GM04504 (cell line): Measurements from ENCODE around the gene YIPF5.
A peak's percentile ranks its signal among the peaks of the same experiment; 100 is the strongest.

Experiments
- DNase-seq: peaks from one replicate; pipeline ENCODE4 v3.0.0-alpha.2; 2012; ENCODE audit warnings: low read depth

YIPF5 gene

DNA sequence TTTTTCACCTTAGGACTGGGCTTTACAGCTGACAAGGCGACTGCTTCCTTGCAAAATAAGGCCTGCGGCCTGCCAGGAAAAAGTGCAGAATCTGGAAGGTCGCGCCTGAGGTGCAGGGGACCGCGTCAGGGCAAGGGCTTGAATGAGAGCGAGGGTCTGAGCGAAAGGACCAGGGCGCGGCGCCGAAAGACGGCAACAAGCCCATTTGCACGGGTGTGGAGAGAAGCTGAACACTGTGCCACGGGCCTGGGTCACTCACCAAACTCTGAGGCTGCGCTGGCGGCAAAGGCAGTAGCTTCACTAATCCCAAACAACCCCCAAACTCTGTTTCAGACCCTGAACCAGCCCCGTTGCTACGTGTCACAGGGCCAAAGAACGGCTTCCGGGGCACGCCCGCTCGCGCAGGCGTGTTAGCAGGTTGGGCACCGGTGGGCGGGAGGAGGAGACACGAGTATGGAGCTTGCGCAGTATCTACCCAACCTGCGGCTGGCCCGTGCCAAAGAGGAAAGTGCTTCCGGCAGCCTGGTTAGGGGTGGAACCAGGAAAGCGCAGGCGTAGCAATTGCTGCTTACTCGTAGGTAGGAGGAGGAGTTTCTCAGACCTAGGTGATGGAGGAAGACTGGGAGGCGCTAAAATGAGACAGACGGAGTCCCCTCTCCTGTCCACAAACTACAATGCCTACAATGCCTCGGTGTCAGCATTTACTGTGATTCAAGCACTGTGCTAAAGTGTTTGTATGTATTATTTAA, at the start of gene YIPF5, which contains the start of gene KCTD16:
YIPF5 (minus strand) TSS at position 384 of the 749 bp plus-strand sequence. CDS start 704 bp downstream, outside the sequence.
KCTD16 (plus strand) TSS at position 598 of the 749 bp plus-strand sequence.
- peak; percentile 91 for DNase-seq

DNA sequence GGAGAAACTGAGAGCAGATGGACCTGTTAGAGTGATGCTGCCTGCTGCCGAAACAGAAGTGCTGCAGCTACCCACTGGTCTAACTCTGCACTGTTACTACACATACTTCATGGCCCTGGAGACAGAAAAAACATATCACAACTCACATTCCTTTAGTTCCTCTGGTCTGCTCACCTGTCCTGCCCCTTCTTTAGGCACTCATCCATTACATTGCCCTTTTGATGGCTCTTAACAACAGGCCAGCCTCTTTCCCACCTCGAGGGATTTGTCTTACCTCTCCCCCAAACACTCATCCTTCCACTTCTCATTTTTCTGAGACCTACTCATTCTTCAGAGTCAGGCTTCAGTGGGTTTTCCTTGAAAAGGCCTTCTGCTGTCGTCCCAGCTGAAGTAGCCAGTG, 49.4 kb upstream of the YIPF5 start:
- no peak for DNase-seq

DNA sequence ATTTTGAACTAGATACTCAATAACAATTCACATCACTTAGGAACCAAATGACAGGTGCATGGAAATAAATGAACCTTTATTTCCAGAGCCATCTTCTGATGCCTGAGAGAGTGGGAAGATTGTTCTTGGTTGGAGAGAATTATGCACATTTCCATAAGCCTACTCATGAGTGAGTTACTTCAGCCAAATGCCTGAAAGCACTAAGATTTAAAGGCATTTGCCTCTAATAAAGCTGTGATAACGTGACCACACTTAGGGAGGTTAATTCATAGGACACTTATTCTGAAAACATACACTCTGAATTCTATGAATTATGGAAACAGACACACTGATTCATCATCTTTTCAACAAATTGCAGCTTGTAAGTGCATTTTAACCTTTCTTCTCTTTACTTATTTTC, 40.2 kb upstream of the YIPF5 start:
- DNase-seq, result no peak

DNA sequence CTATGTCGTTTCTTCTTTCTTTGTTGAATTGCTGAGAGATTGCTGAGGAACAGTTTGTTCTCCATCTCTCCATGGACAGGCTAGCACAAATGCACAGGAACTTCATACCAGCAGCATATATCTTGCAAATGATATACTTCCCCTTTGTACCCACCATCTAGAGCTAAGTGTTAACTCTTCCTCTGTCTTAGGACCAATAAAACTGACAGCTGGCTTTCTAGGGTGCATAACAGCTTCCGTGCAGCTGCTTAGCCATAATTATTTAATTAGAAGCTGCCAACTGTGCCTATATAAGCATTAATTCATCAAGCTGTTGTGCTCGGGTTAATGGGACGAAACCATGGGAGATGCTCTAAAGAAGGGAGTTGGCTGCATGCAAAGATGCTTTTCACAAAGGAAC, 38.9 kb upstream of the YIPF5 start:
- DNase-seq, result no peak

DNA sequence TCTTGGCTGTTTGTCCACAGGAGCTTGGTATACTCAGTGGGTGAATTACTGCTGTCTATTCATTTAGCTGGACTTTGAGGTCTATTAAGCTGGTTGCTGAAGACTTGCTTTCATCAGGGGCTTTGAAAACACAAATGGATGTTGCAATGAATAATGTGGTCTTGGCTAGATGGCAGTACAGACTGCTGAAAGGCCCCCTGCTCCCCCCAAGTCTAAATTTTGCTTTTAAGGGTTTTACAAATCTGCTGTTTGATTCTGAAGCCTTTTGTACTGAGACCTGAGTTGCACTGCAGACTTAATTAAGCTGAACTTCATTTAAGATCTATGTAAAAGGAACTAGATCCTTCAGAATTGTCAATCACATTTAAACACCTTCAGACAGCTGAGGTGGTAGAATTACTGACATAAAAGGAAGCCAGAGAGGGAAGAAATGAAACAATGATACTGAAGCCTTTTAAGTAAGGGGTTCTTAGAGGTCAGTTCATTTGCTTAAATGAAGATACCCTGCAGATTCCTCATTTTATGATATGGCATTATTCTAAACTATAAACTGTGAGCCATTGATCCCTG, 37.5 kb upstream of the YIPF5 start:
- no peak for DNase-seq

DNA sequence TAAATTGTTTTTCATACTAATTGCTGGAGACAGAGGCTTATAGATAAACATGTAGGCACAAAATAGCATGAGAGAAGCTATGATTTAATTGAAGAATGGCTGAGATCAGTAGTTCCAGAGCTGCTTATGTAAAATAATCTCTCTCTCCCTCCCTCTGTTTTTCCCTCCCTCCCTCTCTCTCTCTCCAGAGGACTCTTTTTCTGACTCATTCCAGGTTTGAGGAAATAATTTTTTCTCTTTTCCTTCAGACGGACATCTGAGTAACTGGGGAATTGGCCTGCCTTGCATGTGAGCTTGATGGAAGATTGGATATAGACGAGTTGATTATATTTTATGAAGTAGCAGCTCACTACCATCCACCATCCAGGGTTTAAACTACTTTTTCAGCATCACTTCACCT, 35.7 kb upstream of the YIPF5 start:
- DNase-seq, result no peak

DNA sequence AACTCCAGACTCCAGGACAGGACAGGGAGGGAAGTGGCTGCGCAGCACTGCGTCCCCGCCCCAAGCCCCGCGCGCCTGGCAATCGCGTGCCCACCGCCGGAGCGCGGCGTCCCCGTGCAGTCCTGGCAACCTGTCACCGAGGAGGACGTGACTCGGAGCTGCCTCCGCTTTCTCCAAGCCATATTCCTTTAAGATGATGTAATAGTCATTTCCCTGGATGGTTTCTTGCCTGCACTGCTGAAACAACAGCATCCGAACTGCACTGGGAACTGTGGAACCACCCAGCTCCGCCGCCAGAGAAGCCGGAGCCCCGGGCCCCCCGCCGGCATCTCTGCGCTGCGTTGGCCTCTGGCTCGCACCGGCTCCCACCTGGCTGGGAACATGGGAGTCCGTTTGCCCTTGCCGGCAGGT, 34.7 kb upstream of the YIPF5 start:
- no peak for DNase-seq

DNA sequence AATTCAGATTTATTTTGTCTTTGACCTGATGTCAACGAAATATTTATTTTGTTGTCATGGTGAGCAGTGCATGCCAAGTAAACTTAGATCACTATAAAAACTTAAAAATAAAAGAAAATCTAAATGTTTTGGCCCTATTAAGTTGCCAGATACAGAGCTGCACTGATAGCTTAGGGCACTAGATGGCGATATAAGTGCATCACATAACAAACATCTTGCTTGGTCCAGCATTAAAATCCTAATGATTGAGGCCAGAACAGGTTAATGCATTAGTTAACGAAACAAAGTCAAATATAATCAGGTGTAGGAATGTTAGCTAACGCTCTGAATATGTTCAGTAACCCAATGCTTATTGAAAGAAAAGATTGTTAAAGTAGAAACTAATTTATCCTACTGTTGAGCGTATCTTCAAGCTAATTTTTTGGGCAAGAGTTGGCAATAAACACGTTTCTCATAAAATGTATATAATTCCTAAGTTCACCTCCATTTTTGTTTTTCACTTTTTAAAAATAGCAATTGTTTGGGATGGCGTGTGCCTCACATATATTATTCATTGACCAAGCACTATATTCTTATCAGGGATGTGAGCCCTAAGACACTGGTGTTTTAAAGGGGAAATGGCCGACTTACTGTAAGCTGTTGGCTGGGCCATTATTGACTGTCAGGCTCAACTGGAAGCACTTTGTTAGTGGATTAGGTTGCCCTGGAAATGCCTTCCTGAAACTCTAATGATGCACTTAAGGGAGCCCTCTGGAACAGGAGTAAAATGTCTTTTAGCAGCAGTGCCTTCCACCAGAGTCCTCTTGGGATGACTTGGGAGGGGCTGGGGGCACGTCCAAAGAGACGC, 33.5 kb upstream of the YIPF5 start:
- DNase-seq, result no peak

DNA sequence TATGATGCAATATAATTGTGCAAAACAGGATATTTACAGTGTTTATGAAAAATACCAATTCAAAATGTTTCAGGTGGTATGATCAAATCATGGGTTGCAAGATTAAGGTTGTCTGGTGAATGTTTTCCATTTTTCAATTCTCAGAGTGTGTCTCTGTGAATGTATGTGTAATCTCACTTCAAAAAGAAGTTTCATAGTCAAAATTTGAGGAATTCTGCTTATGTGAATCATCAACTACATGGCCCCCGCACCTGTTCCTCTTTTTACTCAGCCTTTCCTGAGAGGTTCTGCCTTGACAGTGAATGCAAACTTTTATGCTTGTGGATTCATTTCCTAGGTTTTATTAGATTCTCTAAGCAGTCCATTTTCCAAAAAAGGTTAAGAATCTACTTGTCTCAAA, 32.3 kb upstream of the YIPF5 start:
- no peak for DNase-seq

DNA sequence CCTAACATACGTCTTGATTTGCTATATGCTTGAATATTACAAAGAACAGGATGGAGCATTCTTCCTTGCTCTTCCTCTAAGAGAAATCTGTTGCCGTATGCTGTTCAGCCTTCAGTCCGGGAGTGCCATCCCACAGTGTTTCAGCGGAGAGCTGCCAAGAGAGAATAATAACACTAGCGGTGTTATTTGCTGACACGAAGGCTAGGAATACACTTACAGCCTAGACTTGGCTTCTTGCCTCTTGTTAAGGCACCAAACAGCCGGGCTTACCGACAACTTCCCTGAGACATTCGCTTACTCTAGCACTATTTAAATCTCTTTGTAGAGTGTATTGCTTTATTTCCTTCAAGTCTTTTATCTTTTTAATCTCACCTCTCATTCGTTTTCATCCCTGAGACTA, 31.6 kb upstream of the YIPF5 start:
- no peak for DNase-seq

DNA sequence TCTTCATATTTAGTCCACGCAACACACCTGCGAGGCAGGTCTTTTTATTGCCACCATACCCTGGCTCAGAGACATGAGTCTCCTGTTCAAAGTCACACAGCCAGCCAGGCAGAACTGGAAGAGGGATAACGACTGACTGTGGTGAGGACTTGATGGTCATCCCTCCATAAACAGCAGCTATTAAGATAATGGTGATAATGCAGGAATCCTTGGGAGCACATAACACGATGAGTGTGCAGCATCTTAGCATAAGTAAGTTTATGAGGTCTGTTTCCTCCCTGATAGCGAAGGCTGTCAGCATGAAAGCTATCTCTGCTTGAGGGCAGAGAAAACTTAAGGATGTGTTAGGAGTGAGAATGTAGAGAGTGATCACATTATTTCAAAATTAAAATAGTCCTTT, 31.1 kb upstream of the YIPF5 start:
- DNase-seq, result no peak

DNA sequence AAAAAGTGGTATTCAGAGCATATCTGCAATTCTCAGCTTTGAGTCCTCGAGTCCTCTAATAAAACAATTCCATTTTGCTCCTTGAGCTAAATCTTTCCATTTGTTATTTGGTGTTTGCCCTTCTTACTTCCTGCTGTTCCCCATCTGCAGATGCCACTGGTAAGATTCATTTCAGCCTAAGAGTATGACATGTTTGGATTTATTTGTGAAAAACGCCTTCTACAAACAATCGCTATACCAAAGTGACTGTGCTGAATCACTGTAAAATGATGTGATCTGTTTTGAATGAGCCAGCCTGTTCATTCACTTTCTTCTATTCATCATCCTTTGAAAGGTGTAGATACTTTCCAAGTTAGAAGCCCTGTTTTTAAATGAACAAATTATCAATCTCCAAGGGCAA, 27.9 kb upstream of the YIPF5 start:
- DNase-seq, result no peak

DNA sequence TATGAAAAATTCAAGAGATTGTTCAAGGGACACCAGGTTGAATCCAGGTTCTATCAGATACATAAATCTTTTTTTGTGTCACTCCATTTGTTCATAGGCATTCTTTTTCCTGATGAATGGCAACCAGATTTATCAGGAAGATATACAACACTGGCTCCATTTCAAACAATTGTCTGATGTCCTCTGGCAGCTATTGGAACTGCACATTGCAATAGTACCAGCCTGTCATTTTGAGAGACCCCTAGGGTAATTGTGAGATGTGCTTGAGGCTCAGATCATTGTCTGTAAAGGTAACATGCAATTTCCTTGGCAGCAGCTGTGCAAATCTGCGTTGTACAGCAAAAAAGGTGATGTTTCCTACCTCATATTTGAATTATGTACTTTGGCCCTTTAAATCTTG, 26.2 kb upstream of the YIPF5 start:
- DNase-seq, result no peak

DNA sequence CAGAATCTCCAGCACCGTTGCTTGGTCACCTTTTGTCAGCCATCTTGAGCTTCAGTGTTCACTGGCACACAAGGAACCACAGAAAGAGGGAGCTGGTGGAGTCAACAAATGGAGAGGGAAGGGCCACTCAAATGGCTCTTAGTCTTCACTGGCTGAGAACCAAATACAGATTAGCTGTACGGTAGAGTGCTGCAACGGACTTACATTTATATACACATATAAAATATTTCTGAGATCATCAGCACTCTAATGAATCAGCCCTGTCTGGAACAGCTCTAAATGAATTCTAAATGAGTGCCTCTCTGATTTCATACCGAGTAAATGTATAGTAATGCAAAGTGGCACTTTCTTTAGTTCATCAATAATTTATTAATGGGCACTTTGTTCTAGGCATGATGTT, 25.0 kb upstream of the YIPF5 start:
- DNase-seq, result no peak

DNA sequence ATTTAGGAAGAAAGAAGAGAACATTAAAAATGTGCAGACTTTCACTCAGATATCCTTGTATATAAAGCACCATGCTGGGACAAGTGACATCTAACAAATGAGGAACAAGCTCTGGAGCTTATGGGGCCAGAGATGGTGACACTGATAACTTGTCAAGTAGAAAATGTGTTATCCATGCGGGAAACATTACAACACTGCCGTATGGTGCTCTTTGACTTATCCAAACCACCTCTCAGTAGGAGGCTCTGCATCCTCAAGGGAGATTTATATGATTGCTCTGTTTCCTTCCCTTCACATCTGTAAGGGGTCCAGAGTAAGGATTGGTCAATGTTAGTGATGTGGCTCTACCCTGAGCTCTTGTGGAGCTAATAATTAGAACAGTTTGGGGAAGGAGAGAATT, 23.7 kb upstream of the YIPF5 start:
- no peak for DNase-seq

DNA sequence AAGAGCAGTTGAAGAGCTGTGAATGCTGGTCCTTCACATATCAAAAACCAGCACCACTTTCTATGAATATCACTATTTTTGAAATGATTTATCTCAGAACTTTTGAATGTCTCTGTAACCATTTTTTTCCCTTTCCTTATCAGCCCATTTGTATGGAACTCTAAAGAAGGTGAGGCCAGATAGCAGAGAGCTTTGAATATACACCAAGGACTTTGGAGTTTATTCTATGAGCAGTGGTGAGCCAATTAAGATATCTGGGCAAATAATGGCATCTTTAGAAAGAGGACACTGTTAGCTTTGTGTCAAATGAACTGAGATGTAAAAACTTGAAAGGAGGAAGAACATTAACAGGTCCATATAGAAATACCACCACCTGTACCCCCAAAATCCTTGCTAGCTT, 22.2 kb upstream of the YIPF5 start:
- no peak for DNase-seq

DNA sequence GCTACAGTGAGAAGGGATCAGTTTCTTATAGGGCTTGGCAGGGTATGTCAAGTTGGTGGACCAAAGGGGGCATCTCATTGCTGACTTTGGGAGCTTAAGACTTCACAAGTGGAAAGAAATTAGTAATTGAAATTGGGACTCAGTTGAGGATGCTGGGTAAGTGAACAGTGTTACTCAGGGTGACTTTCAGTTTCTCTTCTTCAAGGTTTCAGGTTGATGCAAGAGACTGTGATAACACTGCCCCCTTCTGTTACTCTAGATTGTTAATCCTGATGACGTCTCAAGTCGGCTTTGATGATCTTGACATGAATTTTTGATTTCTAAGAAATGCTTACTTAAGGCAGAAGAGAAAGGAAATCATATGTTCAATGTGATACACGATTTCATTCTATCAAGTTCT, 21.5 kb upstream of the YIPF5 start:
- DNase-seq, result no peak

DNA sequence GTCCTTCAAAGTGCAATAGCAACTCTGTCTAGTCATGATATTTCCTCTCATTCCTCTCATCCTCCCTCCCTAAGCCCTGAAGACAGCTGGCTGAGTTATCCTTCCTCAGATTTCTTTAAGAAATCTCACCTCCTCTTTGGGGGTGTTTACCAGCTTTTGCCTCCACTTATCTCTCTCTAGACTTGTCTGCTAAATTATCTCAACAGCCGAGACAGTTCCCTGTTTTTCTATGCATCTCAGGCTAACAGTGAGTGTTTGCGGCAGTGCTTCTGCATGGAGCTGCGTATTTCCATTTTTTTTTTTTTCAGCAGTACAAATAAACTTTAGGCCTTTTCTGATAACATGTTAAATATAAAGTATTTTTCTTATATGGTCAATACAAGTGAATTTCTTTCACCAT, 21.1 kb upstream of the YIPF5 start:
- DNase-seq, result no peak

DNA sequence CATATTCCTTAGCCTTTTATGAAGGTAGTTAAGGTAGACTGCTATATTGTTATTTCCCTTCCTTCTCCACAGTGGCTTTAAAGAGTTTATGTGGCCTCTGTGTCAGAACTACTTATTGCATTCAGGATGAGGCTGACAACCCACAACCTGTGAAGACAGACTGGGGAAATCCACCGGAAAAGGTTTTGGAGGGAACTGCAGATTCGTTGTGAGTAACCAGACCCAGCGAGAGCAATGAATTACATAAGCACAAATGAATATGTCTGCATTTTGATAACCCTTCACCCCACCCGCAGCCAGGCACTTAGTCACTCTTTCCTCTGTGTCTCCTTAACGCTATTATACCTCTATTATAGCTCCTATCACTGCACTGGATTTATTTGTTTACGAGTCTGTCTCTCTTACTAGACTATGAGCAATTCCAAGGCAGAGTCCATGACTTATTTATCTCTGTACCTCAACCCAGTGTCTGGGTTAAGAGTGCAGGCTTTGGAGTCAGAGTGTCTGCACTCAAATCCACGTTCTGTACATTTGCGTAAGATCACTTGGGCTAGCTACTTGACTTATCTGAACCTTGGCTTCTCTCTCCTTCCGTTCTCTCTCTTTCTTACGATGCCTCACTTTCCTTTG, 19.5 kb upstream of the YIPF5 start:
- no peak for DNase-seq

DNA sequence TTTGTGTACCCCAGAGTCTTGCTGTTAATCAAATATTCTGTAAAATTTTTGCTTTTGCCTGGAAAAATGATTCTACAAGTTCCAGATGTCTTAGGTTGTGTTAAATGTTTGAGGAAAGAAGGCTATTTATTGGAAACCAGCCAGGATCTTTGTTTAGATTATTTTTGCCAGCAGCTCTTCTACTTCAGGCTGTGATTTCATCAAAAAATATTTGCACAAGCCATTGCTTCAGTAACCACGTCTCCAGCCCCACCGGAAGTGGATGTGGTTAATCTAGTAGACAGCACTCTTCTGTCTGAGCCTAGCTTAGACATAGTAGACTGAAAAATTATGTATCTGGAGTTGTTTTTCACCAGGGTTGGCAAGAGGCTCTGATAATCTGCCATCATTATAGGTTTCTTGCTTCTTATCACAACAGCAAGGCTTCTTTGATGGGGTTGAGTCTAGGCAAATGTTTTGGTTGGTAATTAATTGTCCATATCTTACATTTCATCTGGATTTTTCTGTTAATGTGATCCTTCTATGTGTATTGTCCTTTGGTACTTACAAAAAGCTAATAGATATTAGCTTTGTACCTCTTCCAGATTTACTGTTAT, 17.3 kb upstream of the YIPF5 start:
- DNase-seq, result peak; percentile 88

DNA sequence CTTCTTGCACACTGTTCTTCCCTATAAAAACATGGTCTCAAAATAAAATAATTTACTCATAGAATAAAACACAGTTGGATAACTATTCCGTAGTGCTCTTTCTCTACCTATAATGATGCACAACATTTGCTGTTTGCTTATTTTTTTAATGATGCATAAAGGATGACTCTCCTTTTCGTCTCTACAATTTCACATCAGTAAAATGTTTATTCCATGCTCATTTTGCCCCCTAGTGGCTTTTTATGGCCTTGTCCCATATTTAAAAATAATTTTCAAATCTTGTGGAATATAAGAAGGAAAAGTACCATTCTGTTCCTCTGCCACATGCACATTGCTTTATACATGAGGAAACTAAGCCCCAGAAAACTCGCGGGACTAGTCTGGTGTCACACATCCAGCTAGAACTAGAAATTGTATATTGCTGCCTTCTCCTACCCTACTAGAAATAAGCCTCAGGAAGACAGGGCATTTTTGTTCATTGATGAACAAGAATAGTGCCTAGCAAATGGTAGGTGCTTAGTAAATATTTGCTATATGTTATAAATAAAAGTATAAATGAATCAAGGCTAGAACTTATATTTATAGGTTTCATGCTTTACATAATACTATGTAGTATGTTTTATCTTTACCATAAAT, 12.9 kb upstream of the YIPF5 start:
- no peak for DNase-seq

DNA sequence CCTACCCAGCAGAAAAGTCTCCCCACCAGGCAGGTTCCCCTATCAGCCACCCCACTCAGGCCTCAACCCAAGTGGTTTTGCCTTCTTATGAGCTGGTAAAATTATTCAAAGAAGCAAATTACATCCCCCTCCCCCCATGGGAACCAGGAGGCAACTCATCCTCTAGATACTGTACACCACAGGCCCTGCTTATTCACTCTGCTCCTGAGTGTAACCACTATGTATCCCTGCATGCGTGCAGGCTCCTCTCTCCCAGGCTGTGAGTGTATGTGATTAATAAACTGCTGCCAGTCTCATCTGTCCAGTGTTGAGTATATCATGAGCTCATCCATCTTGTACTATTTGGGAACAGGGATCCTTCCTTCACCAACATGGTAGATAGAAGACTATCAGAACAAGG, 8.8 kb upstream of the YIPF5 start:
- no peak for DNase-seq
